Measurements from ENCODE around the gene RNF224. TPM values are rescaled to one million over a fixed set of nuclear protein-coding genes. Genes with fewer than 3 reads are reported as not detected.

Gene RNF224
- total and polyA plus RNA-seq, 2 of the 13 experiments (the other 11 are each of a cell fraction or from before 2014, with no cell fraction given) = 0.09 TPM; not detected in 1

GRCh38 chr9:137240841-137241489 is 13.7 kb downstream of the RNF224 start, which contains the start of gene TUBB4B (continued):
- peak; percentile 85 for TF ChIP-seq CEBPZ (IDR thresholded peaks at IDR 0.05; ENCODE audit: low read length)
- no peak; the same call in 1 of the 2 replicates for TF ChIP-seq CENPBD1 (CRISPR knock-in tag; IDR thresholded peaks at IDR 0.05; ENCODE audit: borderline replicate concordance, low read depth)
- TF ChIP-seq MYC (CRISPR knock-in tag; IDR thresholded peaks at IDR 0.05; ENCODE audit: borderline replicate concordance) = peak; percentile 42; the same call in 1 of the 2 replicates
- no peak for TF ChIP-seq MLLT10 (CRISPR knock-in tag; IDR thresholded peaks at IDR 0.05)
- no peak for TF ChIP-seq MEIS1 (CRISPR knock-in tag; IDR thresholded peaks at IDR 0.05; ENCODE audit: borderline replicate concordance)
- no peak for TF ChIP-seq SRSF1 (optimal IDR thresholded peaks at IDR 0.05; ENCODE audit: low read depth, low read length)
- no peak for TF ChIP-seq AGO2 (optimal IDR thresholded peaks at IDR 0.05; ENCODE audit: low read depth, low read length)
- peak; percentile 70; the same call in 1 of the 2 replicates for TF ChIP-seq SIX4 (CRISPR knock-in tag; IDR thresholded peaks at IDR 0.05)
- TF ChIP-seq RXRA (CRISPR knock-in tag; IDR thresholded peaks at IDR 0.05) = no peak
- no peak for TF ChIP-seq ZNF414 (CRISPR knock-in tag; IDR thresholded peaks at IDR 0.05)
- TF ChIP-seq SNAPC5 (CRISPR knock-in tag; IDR thresholded peaks at IDR 0.05; ENCODE audit: borderline replicate concordance) = 0 out of 2 replicates have a peak, but pooled peaks have one; percentile 76
- TF ChIP-seq ZNF234 (CRISPR knock-in tag; conservative IDR thresholded peaks at IDR 0.05) = peak; percentile 86; the same call in 1 of the 2 replicates
- TF ChIP-seq HMG20A (CRISPR knock-in tag; IDR thresholded peaks at IDR 0.05; ENCODE audit: borderline replicate concordance) = no peak
- no peak for TF ChIP-seq ZBTB40 (IDR thresholded peaks at IDR 0.05)
- TF ChIP-seq ZBTB40 (CRISPR knock-in tag; IDR thresholded peaks at IDR 0.05) = peak; percentile 33; the same call in 1 of the 2 replicates
